Esophagus squamous epithelium (tissue), 5 donors: ENCODE data around the gene MAX. TPM values are rescaled to one million over a fixed set of nuclear protein-coding genes. Genes with fewer than 3 reads are reported as not detected.
A peak's percentile ranks its signal among the peaks of the same experiment; 100 is the strongest.

Experiments
- DNase-seq: peaks from one replicate; lab custom pipeline; 2025; lab: John Stamatoyannopoulos, UW
- H3K27ac ChIP-seq, 4 donors: fragments of 200-600 bp; sonication (generic); one replicate each; pipeline ENCODE4 v1.5.1; 2016 to 2019; ENCODE audit warnings: mild to moderate bottlenecking in 1 of 4
- H3K27me3 ChIP-seq, 4 donors: fragments of 200-600 bp; sonication (generic); 1 replicate in 3 of 4; 2 replicates in 1 of 4; pipeline versions ENCODE4 v1.5.1 to v1.6.0; 2017 to 2021; ENCODE audit warnings: antibody characterized with exemption in 1 of 4
- H3K36me3 ChIP-seq, 3 donors: fragments of 200-600 bp; sonication (generic); one replicate each; pipeline ENCODE4 v1.5.1; 2016 to 2019
- H3K4me1 ChIP-seq, 3 donors: fragments of 200-600 bp; sonication (generic); one replicate each; pipeline ENCODE4 v1.5.1; 2017 to 2019
- H3K4me3 ChIP-seq, 4 donors: fragments of 200-600 bp; sonication (generic); 1 replicate in 3 of 4; 2 replicates in 1 of 4; pipeline ENCODE4 v1.5.1; 2016 to 2019; ENCODE audit warnings: mild to moderate bottlenecking in 2 of 4, moderate library complexity in 1 of 4
- H3K9me3 ChIP-seq, 3 donors: fragments of 200-600 bp; sonication (generic); one replicate each; pipeline ENCODE4 v1.5.1; 2016 to 2019
- CTCF ChIP-seq, 6 experiments: fragments of 450-650 bp in 4 of 6; fragments of 200-600 bp in 2 of 6; sonication (generic) in 2 of 6; IDR thresholded peaks; one replicate each; pipeline ENCODE4 v1.5.1; 2016 to 2019; ENCODE audit warnings: antibody characterized with exemption in 6 of 6, mild to moderate bottlenecking in 4 of 6, moderate library complexity in 4 of 6
- POLR2A ChIP-seq, 4 donors: fragments of 450-650 bp; IDR thresholded peaks; one replicate each; pipeline ENCODE4 v1.6.1; 2017; ENCODE audit warnings: antibody characterized with exemption in 4 of 4, mild to moderate bottlenecking in 4 of 4, moderate library complexity in 3 of 4
- WGBS, 2 donors: methylation state at CpG; one replicate each; pipeline ENCODE4 v1.1.5; 2018; 5-methylcytosine and 5-hydroxymethylcytosine counted together
- intact Hi-C: fragments of 100-400 bp; cut with DNase I; formaldehyde crosslinking; loops from one replicate; pipeline ENCODE4 v1.15.0; 2022
- total RNA-seq, 4 donors: library from RNA; depleted of rRNA; stranded (reverse); fragments of >200 nt; gene quantifications; one replicate each; pipeline ENCODE4 v1.1.0, GENCODE V29; 2016
- donor health status: DM: yes; HTN: yes; CAD: no.

The MAX gene
- total RNA-seq, 4 donors from 2014 or later: 45.3 to 88.7 (median 46.3) TPM

GRCh38 chr14:65041434-65041915, 60.8 kb downstream of the MAX start:
- Histone ChIP-seq H3K4me1 (peaks cover 0 to 14% (median 0%) of the 10 kb centered on the region in 3 donors), H3K4me3 (no peak overlapping the region), H3K9me3 (no peaks in the 10 kb centered on the region), H3K27me3 (no peaks in the 10 kb centered on the region), H3K27ac (no peak overlapping the region), H3K36me3 (peaks cover 0 to 63% (median 0%) of the 10 kb centered on the region in 3 donors)
- WGBS, 2 donors: 85 to 93% methylated on average over 3 to 7 of the region's 7 CpGs
- intact Hi-C loops: no loop called here
- no peak for DNase-seq
- no peak for TF ChIP-seq POLR2A (IDR thresholded peaks at IDR 0.05)
- no peak for TF ChIP-seq CTCF (IDR thresholded peaks at IDR 0.05)

DNA sequence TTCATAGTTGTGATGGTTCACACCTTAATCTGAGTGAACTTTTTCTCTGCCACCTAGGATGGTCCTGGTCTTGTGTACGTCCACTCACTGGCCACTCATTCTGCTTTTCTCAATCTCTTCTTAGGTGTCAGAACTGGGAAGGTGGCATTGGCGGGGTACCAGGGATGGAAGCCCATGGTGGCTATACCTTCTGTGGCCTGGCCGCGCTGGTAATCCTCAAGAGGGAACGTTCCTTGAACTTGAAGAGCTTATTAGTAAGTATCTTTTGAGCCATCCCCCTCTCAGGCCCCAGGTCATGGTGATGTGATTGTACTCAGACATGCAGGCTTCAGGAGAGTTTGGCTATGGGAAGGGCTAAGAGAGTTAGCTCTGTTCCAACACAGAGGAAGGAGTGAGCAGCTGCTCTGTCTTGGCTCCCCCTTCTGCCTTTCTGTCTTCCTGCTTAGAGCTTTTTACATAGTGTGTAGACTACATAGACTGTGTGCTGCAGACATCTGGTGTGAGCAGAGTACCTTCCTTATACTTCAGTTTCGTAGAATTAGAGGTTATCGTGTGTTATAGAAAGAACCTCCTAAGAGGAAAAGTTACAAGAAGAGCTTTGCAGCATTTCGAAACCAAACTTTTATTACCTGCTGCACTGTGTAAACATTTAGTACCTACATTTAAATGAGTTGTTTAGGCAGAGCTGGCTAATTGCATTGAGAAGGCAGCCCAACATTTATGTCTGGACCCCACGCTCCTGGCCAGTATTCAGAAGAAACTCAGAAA, 61.5 kb downstream of the MAX start:
- Histone ChIP-seq H3K9me3 (no peaks in the 10 kb centered on the region), H3K27me3 (no peaks in the 10 kb centered on the region), H3K4me1 (peaks cover 5 to 14% (median 6%) of the 10 kb centered on the region in 3 donors), H3K36me3 (peaks cover 0 to 63% (median 0%) of the 10 kb centered on the region in 3 donors), H3K27ac (no peak overlapping the region), H3K4me3 (no peak overlapping the region)
- WGBS, 2 donors: 90 to 92% methylated on average over 8 to 9 of the region's 9 CpGs
- no peak for DNase-seq
- TF ChIP-seq CTCF (IDR thresholded peaks at IDR 0.05) (no peak), POLR2A (IDR thresholded peaks at IDR 0.05) (no peak)
- intact Hi-C loops: no loop called here

- Histone ChIP-seq H3K4me1 (peaks cover 6 to 27% (median 16%) of the 10 kb centered on the region in 3 donors), H3K4me3 (no peak overlapping the region), H3K27ac (no peak overlapping the region), H3K36me3 (peaks cover 0 to 51% (median 0%) of the 10 kb centered on the region in 3 donors), H3K9me3 (no peaks in the 10 kb centered on the region), H3K27me3 (no peaks in the 10 kb centered on the region)
- 81 to 94% methylated on average over 2 of the region's 2 CpGs for WGBS, 2 donors
- no peak for TF ChIP-seq CTCF (IDR thresholded peaks at IDR 0.05)
- TF ChIP-seq POLR2A (IDR thresholded peaks at IDR 0.05): no peak
- intact Hi-C loops: no loop called here
- no peak for DNase-seq
These were observed 63.4 kb downstream of the MAX start for GRCh38 chr14:65038966-65039365.

- peaks cover 0 to 54% (median 0%) of the 10 kb centered on the region in 3 donors for H3K36me3 ChIP-seq
- intact Hi-C loops: no loop called here
- H3K9me3 ChIP-seq: no peaks in the 10 kb centered on the region
- 31 to 57% methylated on average over 3 of the region's 4 CpGs for WGBS, 2 donors
- peak overlapping the region in 3 of 4 donors; percentile 38 to 68 (median 41) for H3K27ac ChIP-seq
- H3K27me3 ChIP-seq: no peaks in the 10 kb centered on the region
- DNase-seq: no peak
- peaks cover 6 to 27% (median 16%) of the 10 kb centered on the region in 3 donors for H3K4me1 ChIP-seq
- no peak for TF ChIP-seq POLR2A (IDR thresholded peaks at IDR 0.05)
- TF ChIP-seq CTCF (IDR thresholded peaks at IDR 0.05): no peak
- no peak overlapping the region for H3K4me3 ChIP-seq
These were observed 67.3 kb downstream of the MAX start for GRCh38 chr14:65035049-65035448.

DNA sequence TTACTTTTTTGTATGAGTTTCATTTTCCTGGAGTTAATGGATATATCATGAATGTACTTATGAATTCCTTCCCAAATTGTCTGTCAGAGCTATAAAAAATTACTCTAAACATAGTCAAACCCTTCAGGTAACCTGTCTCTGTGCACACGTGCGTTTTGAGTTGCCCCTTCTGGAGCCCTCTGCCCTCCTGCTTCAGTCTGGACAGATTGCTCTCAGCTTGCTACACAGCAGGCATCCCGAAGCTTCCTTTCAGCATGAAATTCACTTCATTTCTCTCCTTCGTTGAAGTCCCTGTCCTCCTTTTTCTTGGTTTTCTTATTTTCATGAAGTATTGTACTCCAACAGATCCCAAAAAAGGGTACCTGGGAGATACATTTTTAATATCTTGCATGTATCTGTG, 68.3 kb downstream of the MAX start:
- DNase-seq: no peak
- no peaks in the 10 kb centered on the region for H3K9me3 ChIP-seq
- H3K27me3 ChIP-seq: no peaks in the 10 kb centered on the region
- H3K36me3 ChIP-seq: peaks cover 0 to 61% (median 0%) of the 10 kb centered on the region in 3 donors
- no peak overlapping the region for H3K4me3 ChIP-seq
- intact Hi-C loops: no loop called here
- no peak overlapping the region for H3K27ac ChIP-seq
- 90 to 95% methylated on average over 4 of the region's 4 CpGs for WGBS, 2 donors
- TF ChIP-seq POLR2A (IDR thresholded peaks at IDR 0.05) (no peak), CTCF (IDR thresholded peaks at IDR 0.05) (no peak)
- peaks cover 6 to 27% (median 16%) of the 10 kb centered on the region in 3 donors for H3K4me1 ChIP-seq
